VCaP (cell line): Measurements from ENCODE around the gene DNM3.

Source experiments
- H3K27ac ChIP-seq: fragments of 450-650 bp; 2 replicates; pipeline ENCODE4 v1.5.1; 2017
- TF ChIP-seq, protein P1 (sequence below): fragments of 450-650 bp; conservative IDR thresholded peaks from 2 replicates; pipeline ENCODE4 v1.5.1; 2017; ENCODE audit warnings: mild to moderate bottlenecking, moderate library complexity

DNM3 gene

DNA sequence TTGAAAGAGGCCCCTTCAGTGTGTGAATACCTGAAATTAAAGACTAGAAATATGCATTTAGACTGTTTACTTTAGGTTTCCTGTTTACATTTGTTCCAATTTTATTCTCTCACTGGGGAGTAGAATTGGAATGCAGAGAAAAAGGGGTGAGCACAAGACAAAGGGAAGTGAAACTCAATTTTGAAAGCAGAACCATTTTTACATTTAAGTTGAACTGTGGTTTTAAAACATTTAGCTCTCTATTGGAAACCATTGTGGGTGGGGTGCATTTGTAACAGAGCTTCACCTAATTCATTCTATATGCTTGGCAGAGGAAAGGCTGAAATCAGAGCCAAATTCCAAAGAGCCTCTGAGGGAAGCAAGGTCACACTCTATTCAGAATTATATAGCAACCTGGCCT is 343.9 kb downstream of the DNM3 start:
- TF ChIP-seq, protein P1, sequence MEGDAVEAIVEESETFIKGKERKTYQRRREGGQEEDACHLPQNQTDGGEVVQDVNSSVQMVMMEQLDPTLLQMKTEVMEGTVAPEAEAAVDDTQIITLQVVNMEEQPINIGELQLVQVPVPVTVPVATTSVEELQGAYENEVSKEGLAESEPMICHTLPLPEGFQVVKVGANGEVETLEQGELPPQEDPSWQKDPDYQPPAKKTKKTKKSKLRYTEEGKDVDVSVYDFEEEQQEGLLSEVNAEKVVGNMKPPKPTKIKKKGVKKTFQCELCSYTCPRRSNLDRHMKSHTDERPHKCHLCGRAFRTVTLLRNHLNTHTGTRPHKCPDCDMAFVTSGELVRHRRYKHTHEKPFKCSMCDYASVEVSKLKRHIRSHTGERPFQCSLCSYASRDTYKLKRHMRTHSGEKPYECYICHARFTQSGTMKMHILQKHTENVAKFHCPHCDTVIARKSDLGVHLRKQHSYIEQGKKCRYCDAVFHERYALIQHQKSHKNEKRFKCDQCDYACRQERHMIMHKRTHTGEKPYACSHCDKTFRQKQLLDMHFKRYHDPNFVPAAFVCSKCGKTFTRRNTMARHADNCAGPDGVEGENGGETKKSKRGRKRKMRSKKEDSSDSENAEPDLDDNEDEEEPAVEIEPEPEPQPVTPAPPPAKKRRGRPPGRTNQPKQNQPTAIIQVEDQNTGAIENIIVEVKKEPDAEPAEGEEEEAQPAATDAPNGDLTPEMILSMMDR: no peak
- H3K27ac ChIP-seq: no peak overlapping the region

- H3K27ac ChIP-seq: no peak overlapping the region
Observed at GRCh38 chr1:172185996-172186395, 344.7 kb downstream of the DNM3 start.

DNA sequence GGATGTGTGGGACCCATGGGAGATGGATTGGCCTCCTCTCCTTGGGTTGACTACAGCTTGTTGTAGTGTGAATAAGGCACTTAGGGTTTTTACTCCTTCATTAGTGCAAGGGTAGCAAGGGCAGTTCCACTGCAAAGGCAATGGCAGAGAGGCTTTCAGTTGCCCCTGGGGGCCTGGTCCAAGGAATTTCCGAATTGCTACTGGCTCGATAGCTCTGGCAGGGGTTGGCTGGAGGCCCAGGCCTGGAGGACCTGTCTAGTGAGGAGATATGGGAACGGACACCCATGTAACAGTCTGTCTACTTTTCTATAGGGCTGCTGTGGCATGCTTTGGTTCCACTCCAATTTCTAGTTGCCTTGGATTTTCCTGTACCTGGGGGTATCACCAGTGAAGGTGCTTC is 360.3 kb downstream of the DNM3 start:
- H3K27ac ChIP-seq: no peak overlapping the region
- TF ChIP-seq, protein P1: no peak

More at GRCh38 chr1:172185996-172186395, 344.7 kb downstream of the DNM3 start:
- TF ChIP-seq, protein P1: no peak

GRCh38 chr1:172203135-172203823 is 362.0 kb downstream of the DNM3 start:
- TF ChIP-seq, protein P1: no peak
- H3K27ac ChIP-seq: no peak overlapping the region

DNA sequence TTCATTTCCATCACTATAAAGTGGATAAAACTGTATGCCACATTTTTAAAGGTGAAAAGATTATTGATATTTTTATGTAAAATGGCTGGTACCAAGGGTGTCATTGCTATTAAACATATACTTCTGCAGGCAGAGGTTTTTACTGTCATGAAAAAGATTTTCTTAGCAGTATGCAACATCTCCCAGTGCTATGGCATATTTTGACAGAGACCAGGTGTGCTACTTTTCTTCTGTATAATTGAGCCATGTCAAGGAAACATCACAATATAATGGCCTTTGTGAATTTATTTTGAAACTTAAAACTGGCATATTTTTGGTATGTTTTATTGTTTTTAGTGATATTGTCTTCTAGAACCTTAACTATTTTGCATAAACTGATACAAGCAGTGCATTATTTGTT is 362.6 kb downstream of the DNM3 start:
- no peak overlapping the region for H3K27ac ChIP-seq
- TF ChIP-seq, protein P1: no peak

DNA sequence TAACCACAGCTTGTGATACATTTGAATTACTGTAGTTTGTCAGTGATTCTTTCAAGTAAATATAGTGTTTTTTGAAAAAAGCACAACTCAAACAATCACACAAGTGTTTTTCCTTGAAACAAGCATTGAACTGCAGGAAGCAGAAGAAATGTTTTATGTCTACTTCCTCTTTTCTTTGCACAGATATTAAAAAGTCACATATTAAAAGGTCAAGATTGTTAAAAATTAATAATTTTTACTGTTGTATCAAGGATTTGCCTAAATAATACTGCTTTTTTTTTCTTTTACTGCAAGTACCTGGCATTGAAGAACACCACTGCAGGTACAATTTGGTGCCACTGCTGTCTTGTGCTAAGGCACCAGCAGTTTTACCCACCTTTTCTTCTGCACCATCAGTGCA is 365.0 kb downstream of the DNM3 start:
- no peak overlapping the region for H3K27ac ChIP-seq
- TF ChIP-seq, protein P1: no peak

DNA sequence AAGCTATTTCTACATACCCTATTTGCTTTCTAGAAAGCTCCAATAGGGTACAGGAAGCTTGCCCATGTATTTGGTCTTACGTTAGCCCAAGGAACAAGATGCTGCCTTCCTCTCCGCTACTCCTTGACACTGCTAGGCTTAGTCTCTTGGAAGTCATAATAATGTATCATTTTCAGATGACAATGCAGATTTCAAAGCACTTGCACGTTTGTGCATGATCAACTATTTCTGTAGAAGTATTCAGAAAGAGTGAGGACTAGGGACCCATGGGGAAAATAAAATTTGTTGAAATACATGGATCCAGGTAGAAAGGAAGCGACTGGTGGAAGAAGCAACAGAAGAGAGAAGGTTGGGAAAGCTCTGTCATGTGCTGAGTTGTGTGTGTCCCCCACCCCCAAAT is 367.3 kb downstream of the DNM3 start:
- H3K27ac ChIP-seq: no peak overlapping the region
- TF ChIP-seq, protein P1: no peak
